HG03520 (cell line): ENCODE data around the gene ARHGEF40.

Experiments used
- ATAC-seq: cut with Tn5 transposase; IDR thresholded peaks from one replicate; pipeline ENCODE4 v1.9.1; 2021; ENCODE audit warnings: mild to moderate bottlenecking, moderate library complexity; ENCODE audit not compliant: unreplicated experiment

ARHGEF40 gene

GRCh38 chr14:21070083-21070609 is at the start of gene ARHGEF40:
TSS of gene ARHGEF40 (plus strand) at chr14:21070304. CDS start at chr14:21070397, 93 bp downstream.
- ATAC-seq, result no peak

DNA sequence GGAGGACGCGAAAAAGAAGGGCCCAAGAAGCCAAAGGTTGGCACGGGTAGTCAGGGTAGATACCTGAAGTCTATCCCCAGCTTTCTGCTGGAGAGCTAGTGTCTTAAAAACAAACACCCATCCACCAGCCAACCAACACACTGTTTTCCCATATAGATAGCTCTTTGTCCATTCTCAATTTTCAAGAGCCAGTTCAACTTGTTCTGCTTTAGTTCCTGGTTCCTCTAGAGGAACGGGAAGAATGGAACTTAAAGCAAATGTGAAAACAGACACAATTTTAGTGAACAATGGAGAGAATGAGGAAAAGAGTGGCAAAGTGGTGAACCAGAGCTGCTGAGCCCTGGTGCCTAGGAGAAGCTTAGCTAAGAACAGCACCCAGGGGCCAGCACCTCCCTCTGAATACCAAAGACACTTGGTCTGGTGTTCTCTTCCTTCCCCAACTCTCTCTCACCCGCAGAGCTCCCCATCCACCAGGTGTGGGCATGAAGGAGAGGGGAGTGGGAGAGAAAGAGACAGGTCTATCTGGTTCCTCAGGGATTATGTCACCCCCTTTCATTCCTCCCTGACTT is 49.0 kb upstream of the ARHGEF40 start:
- ATAC-seq, result no peak

GRCh38 chr14:21022686-21023085 is 47.4 kb upstream of the ARHGEF40 start:
- no peak for ATAC-seq

- ATAC-seq, result no peak
Observed at GRCh38 chr14:21023174-21023573, 46.9 kb upstream of the ARHGEF40 start.

GRCh38 chr14:21023817-21024584 is 46.1 kb upstream of the ARHGEF40 start:
- no peak for ATAC-seq

- ATAC-seq, result no peak
Observed at GRCh38 chr14:21024585-21025370, 45.3 kb upstream of the ARHGEF40 start, which contains the start of gene NDRG2. TSS of gene NDRG2 (minus strand) at chr14:21025061. CDS start at chr14:21023315, 1,746 bp downstream.

DNA sequence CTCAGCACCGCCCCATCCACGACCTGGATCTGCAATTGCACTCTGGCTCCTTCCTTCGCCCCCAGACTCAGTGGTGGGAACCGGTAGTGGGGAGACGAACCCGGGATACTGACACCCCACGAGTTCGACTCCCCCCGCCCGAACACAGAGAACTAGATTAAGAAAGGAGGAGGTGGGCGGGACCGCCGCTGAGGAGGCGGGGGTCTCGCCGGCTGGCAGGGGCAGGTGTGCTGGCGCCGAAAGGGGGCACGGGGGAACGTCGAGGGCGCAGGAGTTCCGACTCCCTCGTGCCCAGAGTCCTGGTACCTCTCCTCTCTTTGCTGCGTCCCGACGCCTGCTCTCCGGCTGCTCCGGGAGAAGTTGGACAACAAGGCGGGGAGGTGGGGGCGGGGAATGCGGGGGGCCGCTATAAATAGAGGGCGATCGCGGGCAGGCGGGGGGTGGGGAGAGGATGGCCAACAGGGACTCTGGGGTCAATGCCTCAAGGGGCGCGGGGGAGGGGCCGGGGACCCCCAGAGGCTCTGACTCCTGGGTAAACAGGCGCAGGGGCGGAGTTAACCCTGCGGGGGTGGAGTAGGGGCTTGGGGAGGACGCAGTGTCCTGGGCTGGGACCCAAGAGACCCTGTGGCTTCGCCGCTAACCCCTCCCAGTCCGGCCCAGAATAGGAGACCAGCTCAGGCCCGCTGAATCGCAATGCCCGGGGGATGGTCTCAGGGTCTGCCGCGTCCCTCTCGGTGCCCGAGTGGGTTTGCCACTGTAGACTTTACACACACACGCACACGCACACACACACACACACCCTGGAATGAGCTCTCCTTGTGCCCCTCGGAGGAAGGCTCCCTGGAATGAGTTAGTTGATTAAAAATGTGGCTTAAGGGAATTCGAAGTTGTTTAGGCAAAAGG is 44.5 kb upstream of the ARHGEF40 start:
- no peak for ATAC-seq

DNA sequence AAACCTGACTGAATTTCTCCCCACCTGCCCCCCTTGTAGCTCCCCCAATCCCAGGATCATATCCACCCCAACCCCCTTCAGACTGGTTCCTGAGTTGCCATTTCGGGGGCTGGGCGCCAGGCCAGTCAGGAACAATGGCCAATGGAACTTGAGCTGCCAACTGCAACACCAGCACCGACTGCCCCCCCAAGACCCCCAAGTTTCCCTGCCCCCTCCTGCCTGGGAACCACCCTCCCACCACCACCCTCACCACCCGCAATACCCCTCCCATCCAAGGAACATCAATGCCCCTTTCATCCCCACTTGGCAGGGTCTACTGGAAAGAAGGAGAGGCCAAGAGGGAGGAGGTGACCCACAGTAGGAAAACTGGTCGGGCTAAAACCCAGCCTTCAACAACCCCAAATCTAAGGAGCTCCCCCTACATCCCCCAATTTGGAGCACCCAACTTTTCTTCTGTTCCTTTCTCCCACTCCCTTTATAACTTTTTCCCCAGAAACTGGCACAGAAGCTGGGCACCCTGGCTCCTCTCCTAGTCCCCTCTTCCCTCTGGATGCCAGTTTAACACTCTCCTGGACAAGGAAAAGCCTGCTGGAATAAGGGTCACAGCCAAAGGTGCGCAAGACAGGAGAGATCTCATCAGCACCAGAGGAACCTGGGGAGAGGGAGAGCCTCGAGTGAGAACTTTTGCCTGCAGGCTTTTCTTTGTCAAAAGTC is 43.7 kb upstream of the ARHGEF40 start:
- no peak for ATAC-seq

DNA sequence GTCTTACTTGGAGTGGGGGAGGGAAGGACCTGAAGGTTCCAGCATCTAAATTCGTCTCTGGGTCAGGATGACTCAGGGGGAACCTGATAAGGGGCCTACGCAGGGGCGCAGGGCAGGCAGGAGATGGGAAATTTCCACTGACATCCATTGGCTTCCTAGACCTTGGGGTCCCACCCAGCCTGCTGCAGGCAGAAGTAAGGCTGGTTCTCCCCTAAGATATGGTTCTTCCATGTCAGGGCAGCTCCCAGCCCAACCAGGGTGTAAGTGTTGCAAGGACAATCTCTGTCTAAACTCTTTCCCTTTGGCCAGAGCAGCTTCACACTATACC is 43.2 kb upstream of the ARHGEF40 start:
- ATAC-seq, result no peak

- ATAC-seq, result no peak
Observed at GRCh38 chr14:21029917-21030316, 40.2 kb upstream of the ARHGEF40 start, which contains the start of gene TPPP2. TSS of gene TPPP2 (plus strand) at chr14:21030217. CDS start at chr14:21030582, 365 bp downstream.

DNA sequence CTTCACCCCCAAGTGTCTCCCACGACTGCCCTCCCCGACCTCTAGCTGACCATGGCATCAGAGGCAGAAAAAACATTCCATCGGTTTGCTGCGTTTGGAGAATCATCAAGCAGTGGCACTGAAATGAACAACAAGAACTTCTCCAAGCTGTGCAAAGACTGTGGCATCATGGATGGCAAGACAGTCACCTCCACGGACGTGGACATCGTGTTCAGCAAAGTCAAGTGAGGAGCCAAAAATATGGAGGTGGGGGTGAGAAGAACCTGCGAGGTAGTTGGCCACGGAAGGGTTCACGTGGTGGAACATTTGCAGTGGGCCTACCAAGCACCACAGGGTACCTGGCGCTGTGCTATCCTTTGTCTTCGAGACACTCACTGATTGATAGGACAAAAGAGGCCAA is 39.6 kb upstream of the ARHGEF40 start:
- ATAC-seq, result no peak

DNA sequence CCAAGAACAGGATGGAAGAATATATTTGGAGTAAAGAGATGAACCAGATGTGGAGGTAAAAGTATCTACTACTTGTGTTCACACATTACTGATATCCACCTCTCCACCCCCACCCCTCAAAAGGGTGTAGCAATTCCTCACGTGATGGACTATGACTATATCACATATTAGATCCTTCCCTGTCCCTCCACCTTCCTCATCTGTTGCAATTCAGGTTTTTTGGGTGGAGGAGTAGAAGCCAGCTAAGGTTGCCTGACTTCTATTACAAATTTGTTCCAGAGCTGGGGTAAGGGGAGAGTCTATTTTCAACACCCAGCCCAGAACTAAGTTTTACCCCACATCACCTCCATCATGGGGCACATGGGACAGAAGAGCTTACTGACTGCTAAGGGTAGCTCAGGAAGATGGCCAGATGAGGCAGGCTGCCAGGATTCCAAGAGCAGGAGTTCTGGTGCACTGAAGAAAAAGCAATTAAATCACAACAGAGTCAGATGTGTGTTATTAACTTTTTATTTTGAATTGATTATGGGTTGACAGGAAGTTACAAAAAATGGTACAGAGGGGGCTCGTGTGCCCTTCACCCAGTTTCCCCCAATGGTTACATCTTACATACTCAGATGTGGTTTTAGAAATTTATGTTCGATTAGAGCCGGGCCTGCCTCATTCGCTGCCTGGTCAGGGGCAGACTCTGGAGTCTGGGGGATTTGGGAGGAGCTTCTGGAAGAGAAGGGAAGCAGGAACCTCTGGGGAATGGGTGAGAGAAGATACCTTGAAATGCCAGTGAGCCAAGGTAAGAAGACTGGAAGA is 37.6 kb upstream of the ARHGEF40 start:
- ATAC-seq, result no peak

GRCh38 chr14:21033133-21033698 is 36.9 kb upstream of the ARHGEF40 start:
- no peak for ATAC-seq

GRCh38 chr14:21034707-21035106 is 35.4 kb upstream of the ARHGEF40 start, which contains the start of gene RNASE13:
TSS of gene RNASE13 (minus strand) at chr14:21034807. CDS start at chr14:21034288, 519 bp downstream.
- ATAC-seq, result no peak

- ATAC-seq, result no peak
Observed at GRCh38 chr14:21036751-21037150, 33.4 kb upstream of the ARHGEF40 start.

DNA sequence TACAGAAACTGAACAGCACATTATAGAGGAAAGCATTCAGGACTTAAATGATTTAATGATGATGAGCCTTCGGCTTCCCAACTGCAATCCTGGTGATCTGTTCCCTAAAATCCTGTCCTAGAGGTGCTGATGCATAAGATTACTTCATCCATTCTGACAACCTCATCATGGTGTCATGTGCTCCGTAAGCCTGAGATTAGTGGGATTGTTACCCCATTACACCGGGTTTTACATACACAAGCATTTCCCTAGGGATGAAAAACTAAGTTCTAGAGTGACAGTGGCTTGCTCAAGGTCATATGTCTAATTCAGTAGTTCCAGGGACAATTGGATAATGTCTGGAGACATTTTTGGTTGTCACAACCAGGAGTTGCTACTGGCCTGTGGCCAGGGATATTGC is 32.9 kb upstream of the ARHGEF40 start:
- ATAC-seq, result no peak

GRCh38 chr14:21038441-21039422 is 31.4 kb upstream of the ARHGEF40 start:
- ATAC-seq, result no peak
